Measurements from ENCODE around the gene PLXNA4. TPM values are rescaled to one million over a fixed set of nuclear protein-coding genes. Genes with fewer than 3 reads are reported as not detected.

The PLXNA4 gene
- total RNA-seq, 2 donors from 2014 or later, result 12.2 to 27.7 TPM

DNA sequence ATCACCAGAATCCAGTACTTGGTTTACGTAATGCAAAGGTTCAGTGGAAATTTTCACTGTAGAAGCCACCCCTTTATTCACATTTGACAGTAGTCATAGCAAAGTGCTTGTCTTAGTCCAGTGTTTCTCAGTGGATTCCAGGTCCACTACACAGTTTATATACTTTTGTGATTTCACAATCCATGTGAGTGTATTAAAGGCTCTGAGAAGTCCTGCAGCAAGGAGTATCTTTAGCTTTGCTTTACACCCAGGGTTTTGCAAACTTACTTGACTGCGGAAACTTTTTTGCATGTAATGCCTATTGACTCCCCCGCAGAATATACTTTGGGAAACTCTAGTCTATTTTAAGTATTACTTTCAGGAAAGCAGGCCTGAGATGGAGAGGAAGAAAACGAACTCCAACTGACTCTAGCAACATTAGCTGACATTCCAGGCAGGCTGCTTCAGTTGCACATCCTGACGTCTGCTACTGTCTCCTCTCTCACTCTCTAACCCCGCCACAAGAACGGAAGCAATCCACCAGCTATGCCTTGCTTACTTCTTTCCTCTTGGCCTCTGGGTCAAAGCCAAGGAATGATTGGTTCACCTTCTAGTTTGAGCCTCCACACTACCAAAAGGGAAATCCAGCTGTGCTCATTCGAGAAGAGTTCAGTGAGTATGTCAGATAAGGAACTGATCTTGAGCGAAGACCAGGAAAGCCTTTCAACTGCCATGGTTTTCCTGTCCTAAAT is 6.2 kb downstream of the PLXNA4 start:
- no peak overlapping the region for H3K4me3 ChIP-seq
- H3K36me3 ChIP-seq, result no peaks in the 10 kb centered on the region
- H3K27me3 ChIP-seq (replicated peaks; ENCODE audit: insufficient read depth), result no peaks in the 10 kb centered on the region
- TF ChIP-seq, protein P1, sequence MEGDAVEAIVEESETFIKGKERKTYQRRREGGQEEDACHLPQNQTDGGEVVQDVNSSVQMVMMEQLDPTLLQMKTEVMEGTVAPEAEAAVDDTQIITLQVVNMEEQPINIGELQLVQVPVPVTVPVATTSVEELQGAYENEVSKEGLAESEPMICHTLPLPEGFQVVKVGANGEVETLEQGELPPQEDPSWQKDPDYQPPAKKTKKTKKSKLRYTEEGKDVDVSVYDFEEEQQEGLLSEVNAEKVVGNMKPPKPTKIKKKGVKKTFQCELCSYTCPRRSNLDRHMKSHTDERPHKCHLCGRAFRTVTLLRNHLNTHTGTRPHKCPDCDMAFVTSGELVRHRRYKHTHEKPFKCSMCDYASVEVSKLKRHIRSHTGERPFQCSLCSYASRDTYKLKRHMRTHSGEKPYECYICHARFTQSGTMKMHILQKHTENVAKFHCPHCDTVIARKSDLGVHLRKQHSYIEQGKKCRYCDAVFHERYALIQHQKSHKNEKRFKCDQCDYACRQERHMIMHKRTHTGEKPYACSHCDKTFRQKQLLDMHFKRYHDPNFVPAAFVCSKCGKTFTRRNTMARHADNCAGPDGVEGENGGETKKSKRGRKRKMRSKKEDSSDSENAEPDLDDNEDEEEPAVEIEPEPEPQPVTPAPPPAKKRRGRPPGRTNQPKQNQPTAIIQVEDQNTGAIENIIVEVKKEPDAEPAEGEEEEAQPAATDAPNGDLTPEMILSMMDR (IDR thresholded peaks at IDR 0.05), result no peak
- no peak for ATAC-seq (ENCODE audit: insufficient number of reproducible peaks, low FRiP score, low read depth)
- H3K9me3 ChIP-seq, result no peaks in the 10 kb centered on the region
- no peak for DNase-seq (ENCODE audit: low spot score)
- peaks cover under 1 to 26% of the 10 kb centered on the region in 2 donors for H3K4me1 ChIP-seq (ENCODE audit: control insufficient read depth in 1 of 2, low read depth in 2 of 2)
- no peak overlapping the region for H3K27ac ChIP-seq

DNA sequence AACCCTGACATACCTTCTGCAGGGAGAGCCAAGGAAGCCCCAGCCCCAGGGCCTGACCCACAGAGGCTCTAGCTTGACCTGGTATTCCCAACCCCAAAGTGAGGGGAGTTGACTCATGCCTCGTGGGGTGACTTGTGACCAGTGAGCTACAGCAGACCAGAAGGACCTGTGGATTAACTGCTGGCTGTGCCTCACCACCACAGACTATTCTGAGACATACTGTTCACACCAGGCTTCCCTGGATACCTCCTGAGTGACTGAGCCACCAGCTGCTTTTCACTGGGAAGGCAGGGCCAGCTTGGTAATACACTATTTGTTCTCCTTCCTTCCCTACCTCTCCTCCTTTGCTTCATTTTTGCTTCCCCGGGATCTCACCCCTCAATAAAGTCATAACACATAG is 7.3 kb downstream of the PLXNA4 start:
- H3K27me3 ChIP-seq (replicated peaks; ENCODE audit: insufficient read depth), result no peaks in the 10 kb centered on the region
- TF ChIP-seq, protein P1 (IDR thresholded peaks at IDR 0.05), result no peak
- no peaks in the 10 kb centered on the region for H3K36me3 ChIP-seq
- no peak for ATAC-seq (ENCODE audit: insufficient number of reproducible peaks, low FRiP score, low read depth)
- H3K4me3 ChIP-seq, result no peak overlapping the region
- no peak for DNase-seq (ENCODE audit: low spot score)
- H3K4me1 ChIP-seq (ENCODE audit: control insufficient read depth in 1 of 2, low read depth in 2 of 2), result peaks cover 0 to 16% of the 10 kb centered on the region in 2 donors
- no peaks in the 10 kb centered on the region for H3K9me3 ChIP-seq
- H3K27ac ChIP-seq, result no peak overlapping the region

DNA sequence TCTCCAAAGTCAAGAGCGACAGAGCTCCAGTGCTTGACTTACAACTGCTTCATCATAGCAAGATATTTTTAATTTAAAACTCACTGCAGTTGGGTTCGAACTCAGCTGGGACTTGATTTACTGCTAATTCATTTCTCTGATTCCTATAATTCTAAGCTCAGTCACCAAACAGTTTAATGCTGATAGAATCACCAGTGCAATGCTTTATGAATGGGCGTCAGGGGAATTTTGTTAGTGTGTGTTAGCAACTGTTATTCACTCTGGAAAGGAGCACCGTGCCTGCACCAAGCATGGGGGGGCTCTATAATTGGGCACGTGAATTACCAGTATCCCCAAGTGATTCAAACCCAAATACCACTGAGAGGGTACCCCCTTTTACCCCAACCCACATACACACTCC is 10.4 kb downstream of the PLXNA4 start:
- Histone ChIP-seq H3K36me3 (no peaks in the 10 kb centered on the region), H3K27me3 (replicated peaks; ENCODE audit: insufficient read depth) (no peaks in the 10 kb centered on the region), H3K27ac (no peak overlapping the region), H3K4me3 (no peak overlapping the region), H3K4me1 (ENCODE audit: control insufficient read depth in 1 of 2, low read depth in 2 of 2) (no peaks in the 10 kb centered on the region), H3K9me3 (no peaks in the 10 kb centered on the region)
- DNase-seq (ENCODE audit: low spot score) (no peak), ATAC-seq (ENCODE audit: insufficient number of reproducible peaks, low FRiP score, low read depth) (no peak)
- TF ChIP-seq, protein P1 (IDR thresholded peaks at IDR 0.05), result no peak

DNA sequence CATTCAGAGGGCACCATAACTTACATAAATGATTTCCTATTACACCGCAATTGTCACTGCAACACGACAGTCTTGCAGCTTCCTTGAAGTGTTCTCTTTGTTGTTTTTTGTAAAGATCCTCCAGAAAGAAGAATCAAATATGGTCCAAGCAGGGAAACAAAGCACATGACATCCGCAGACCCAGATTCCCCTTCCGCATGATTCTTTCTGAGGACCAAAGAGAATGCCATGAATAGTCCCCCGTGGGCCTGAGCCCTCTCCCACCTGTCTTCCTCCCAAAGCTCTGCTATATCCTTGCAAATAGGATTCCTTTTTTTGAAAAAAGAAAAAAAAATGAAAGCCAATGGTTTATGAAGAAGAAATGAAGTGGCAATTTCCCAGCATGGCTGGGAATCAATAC is 10.8 kb downstream of the PLXNA4 start:
- Histone ChIP-seq H3K9me3 (no peaks in the 10 kb centered on the region), H3K4me1 (ENCODE audit: control insufficient read depth in 1 of 2, low read depth in 2 of 2) (no peaks in the 10 kb centered on the region), H3K27ac (no peak overlapping the region), H3K4me3 (no peak overlapping the region), H3K36me3 (no peaks in the 10 kb centered on the region), H3K27me3 (replicated peaks; ENCODE audit: insufficient read depth) (no peaks in the 10 kb centered on the region)
- no peak for ATAC-seq (ENCODE audit: insufficient number of reproducible peaks, low FRiP score, low read depth)
- TF ChIP-seq, protein P1 (IDR thresholded peaks at IDR 0.05), result no peak
- DNase-seq (ENCODE audit: low spot score), result no peak

DNA sequence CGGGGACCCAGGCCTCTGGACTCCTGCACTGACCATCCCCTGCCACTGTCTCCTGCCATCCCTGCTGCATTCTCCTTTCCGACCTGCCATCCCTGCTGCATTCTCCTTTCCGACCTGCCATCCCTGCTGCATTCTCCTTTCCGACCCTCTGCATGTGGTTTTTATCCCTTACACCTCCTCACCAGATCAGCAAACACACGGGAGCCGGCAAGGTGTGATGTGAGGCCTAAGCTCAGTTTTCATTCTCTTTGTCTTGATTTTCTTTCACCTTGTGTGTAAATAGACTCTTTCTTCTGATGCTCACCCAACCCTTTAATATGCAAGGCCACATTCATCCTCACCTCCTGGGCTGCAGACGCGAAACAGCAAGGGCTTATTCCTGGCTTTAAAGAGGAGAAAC is 11.4 kb downstream of the PLXNA4 start:
- Histone ChIP-seq H3K4me1 (ENCODE audit: control insufficient read depth in 1 of 2, low read depth in 2 of 2) (no peaks in the 10 kb centered on the region), H3K27ac (no peak overlapping the region), H3K4me3 (no peak overlapping the region), H3K36me3 (no peaks in the 10 kb centered on the region), H3K27me3 (replicated peaks; ENCODE audit: insufficient read depth) (no peaks in the 10 kb centered on the region), H3K9me3 (no peaks in the 10 kb centered on the region)
- DNase-seq (ENCODE audit: low spot score), result no peak
- ATAC-seq (ENCODE audit: insufficient number of reproducible peaks, low FRiP score, low read depth), result no peak
- TF ChIP-seq, protein P1 (IDR thresholded peaks at IDR 0.05), result no peak

Measured in thoracic aorta (tissue), 2 donors.